H1 (cell line): ENCODE results near the gene PLPP7.

Experiments used
- CTCF ChIP-seq, 3 experiments: IDR thresholded peaks; 1 replicate in 2 of 3; 2 replicates in 1 of 3; pipeline versions ENCODE4 v1.5.1 to v1.6.1; 2011; ENCODE audit warnings: low read length in 3 of 3, mild to moderate bottlenecking in 3 of 3, inconsistent platforms in 2 of 3, low read depth in 1 of 3, moderate library complexity in 1 of 3; ENCODE audit not compliant: insufficient read depth in 1 of 3; ENCODE audit errors: control extremely low read depth in 1 of 3
- EZH2 ChIP-seq: fragments of 200-600 bp; sonication (generic); IDR thresholded peaks from 2 replicates; pipeline ENCODE4 v1.7.1; 2012; ENCODE audit warnings: low read depth, mild to moderate bottlenecking, moderate library complexity, low read length, inconsistent platforms; ENCODE audit not compliant: severe bottlenecking
- POLR2A ChIP-seq, 2 experiments: IDR thresholded peaks; 1 replicate in 1 of 2; 2 replicates in 1 of 2; pipeline ENCODE4 v1.6.1; 2011; ENCODE audit warnings: low read depth in 2 of 2, low read length in 2 of 2, mild to moderate bottlenecking in 2 of 2; ENCODE audit errors: control extremely low read depth in 1 of 2
- POLR2AphosphoS5 ChIP-seq: IDR thresholded peaks from 2 replicates; pipeline ENCODE4 v1.6.1; 2011; ENCODE audit warnings: low read depth, low read length
- RFX5 ChIP-seq: IDR thresholded peaks from 2 replicates; pipeline ENCODE4 v1.6.1; 2011; ENCODE audit warnings: low read depth, low read length, improper control_type of control experiment, borderline replicate concordance

- TF ChIP-seq RFX5 (no peak), CTCF (IDR thresholded peaks at IDR 0.05; ENCODE audit: control extremely low read depth in 1 of 3, insufficient read depth in 1 of 3, low read depth in 1 of 3, low read length in 3 of 3) (no peak), POLR2A (IDR thresholded peaks at IDR 0.05; ENCODE audit: control extremely low read depth in 1 of 2, low read depth in 2 of 2, low read length in 2 of 2) (no peak), EZH2 (no peak), POLR2AphosphoS5 (no peak)
These were observed 31.3 kb upstream of the PLPP7 start for GRCh38 chr9:131258186-131258585.
